ENCODE measurements around the gene DCAF12.

- TF ChIP-seq CTCF (IDR thresholded peaks at IDR 0.05) (no peak), SIN3A (IDR thresholded peaks at IDR 0.05; ENCODE audit: borderline replicate concordance, insufficient read depth, low read depth, low read length) (no peak), REST (IDR thresholded peaks at IDR 0.05; ENCODE audit: insufficient read depth in 1 of 2, low read depth in 2 of 2, low read length in 1 of 2) (no peak), POLR2AphosphoS5 (IDR thresholded peaks at IDR 0.05; ENCODE audit: low read depth, low read length) (no peak), TCF7L2 (IDR thresholded peaks at IDR 0.05; ENCODE audit: low read depth, low read length) (no peak)
Measured at GRCh38 chr9:34119713-34120112, 6.8 kb downstream of the DCAF12 start.

Measured in Panc1 (cell line).